ENCODE results near the gene MPO.

Gene MPO

DNA sequence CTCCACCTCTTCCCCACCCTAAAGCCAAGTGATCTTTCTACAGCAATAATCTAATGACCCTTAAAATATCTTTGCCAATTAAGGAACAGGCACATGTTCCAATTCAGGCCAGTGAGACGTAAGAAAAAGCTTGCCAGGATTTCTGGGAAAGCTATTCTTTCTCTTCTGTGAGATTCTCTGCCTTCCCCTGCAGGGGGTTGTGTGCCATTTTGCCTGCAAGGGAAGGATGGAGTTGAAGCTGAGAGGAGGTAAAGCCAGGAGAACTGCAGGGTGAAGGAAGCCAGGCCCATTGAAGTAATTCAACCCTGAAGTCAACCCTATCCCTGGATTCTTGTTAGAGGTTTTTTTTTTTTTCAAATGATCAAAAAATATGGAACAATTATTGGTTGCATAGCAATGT lies 51.4 kb downstream of the MPO start:
- no peak for DNase-seq

DNA sequence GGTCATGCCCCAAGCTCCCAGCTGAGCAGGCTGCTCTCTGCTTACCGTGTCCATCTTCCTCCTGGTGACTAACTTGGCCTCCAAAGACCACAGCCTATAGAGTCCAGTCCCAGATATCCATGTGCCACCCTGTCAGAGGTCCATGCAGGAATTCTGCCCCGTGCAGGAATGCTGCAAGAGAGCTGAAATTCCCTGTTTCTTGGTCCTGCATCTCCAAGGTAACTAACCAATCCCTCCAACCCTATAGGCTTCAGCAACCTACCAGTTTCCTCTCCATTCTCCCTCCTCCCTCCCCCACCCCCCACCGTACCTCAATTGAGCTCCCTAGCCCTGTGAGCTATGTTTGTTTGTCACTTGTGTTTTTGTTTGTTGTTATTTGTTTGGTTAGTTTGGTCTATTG lies 52.1 kb downstream of the MPO start:
- no peak for DNase-seq

DNA sequence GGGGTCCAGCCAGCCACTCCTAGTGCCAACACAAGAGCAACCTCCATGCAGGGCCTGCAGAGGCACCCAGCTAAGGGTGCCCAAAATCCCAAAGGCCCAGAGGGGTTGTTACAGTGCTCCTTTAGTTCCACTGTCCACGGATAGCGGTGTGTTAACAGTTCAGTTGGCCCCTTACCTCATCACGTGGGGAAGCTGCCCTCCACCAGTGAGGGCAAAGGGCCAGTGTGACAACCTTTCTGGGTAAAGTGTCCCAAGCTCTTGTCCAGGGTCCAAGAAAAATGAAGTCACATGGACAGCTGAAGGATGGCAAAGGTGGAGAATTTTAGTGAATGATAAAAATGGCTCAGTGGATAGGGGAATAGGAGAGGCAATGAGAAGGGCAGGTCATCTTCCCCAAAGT lies 53.0 kb downstream of the MPO start:
- no peak for DNase-seq

DNA sequence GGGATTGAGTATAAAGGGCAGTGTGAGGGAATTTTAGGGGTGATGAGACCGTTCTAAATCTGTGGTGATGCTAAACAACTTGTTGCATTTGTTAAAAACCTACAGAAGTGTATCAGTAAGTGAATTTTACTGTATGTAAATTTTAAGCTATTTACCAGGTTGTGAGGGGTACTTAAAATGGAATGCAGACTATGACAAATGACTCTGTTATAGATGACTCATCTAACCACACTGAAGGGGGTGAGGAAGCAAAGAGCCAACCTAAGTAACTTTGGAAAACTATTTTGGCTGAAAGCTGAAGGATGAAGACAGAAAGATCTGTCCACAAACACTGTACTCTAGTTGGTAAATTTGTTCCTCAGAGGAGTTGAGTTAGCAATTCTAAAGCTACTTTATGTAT lies 56.4 kb downstream of the MPO start:
- DNase-seq: peak; percentile 63

All from OCI-M1 (cell line).